Measurements from ENCODE around the gene PPBP. TPM values are rescaled to one million over a fixed set of nuclear protein-coding genes. Genes with fewer than 3 reads are reported as not detected.

The PPBP gene, protein sequence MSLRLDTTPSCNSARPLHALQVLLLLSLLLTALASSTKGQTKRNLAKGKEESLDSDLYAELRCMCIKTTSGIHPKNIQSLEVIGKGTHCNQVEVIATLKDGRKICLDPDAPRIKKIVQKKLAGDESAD
- not detected for total RNA-seq

DNA sequence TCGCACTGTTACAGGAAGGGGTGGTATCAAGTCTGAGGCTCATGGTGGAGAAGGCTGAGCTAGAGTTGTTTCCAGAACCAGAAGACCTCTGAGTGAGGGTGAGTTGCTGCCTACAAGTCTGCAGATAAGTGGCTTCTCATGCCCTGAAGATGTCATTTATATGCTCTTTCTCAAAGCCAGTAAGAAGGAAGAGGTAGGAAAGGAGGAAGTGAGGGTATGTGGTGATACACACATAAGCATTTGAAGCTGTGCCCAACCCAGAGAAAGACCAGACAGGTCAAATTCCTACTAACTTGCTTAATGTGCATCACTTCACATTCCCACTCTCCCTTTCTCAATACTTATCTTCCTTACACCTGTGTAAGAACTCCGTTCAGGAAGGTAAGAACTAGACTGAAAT, at the start of gene PPBP:
TSS of gene PPBP (minus strand) at position 130 of the 400 bp plus-strand sequence. CDS start at position 43, 87 bp downstream.
- TF ChIP-seq POLR2A (IDR thresholded peaks at IDR 0.05) (no peak), EP300 (IDR thresholded peaks at IDR 0.05; ENCODE audit: low read depth) (no peak), POLR2AphosphoS5 (IDR thresholded peaks at IDR 0.05) (no peak)
- TF ChIP-seq, protein P1, sequence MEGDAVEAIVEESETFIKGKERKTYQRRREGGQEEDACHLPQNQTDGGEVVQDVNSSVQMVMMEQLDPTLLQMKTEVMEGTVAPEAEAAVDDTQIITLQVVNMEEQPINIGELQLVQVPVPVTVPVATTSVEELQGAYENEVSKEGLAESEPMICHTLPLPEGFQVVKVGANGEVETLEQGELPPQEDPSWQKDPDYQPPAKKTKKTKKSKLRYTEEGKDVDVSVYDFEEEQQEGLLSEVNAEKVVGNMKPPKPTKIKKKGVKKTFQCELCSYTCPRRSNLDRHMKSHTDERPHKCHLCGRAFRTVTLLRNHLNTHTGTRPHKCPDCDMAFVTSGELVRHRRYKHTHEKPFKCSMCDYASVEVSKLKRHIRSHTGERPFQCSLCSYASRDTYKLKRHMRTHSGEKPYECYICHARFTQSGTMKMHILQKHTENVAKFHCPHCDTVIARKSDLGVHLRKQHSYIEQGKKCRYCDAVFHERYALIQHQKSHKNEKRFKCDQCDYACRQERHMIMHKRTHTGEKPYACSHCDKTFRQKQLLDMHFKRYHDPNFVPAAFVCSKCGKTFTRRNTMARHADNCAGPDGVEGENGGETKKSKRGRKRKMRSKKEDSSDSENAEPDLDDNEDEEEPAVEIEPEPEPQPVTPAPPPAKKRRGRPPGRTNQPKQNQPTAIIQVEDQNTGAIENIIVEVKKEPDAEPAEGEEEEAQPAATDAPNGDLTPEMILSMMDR (IDR thresholded peaks at IDR 0.05), result no peak
- Histone ChIP-seq H3K4me3 (no peak within 1 kb of the TSS), H3K4me1 (no peaks in the 10 kb centered on the region), H3K36me3 (no peaks in the 10 kb centered on the region), H3K9me3 (no peaks in the 10 kb centered on the region), H3K27me3 (no peaks in the 10 kb centered on the region), H3K27ac (no peak within 1 kb of the TSS)
- 84 to 100% methylated on average over 1 to 2 of the region's 2 CpGs for WGBS, 2 donors (ENCODE audit: low coverage in 1 of 2)
- intact Hi-C loops (cut with DNase I; ENCODE audit: low total_unique reads) (no loop called here), in situ Hi-C loops (cut with MboI; ENCODE audit: low pct_ligation_motif_present in 1 of 4, low pct_unique_long_range_greater_than_20kb in 1 of 4, low sequenced_read_pairs in 3 of 4) (no loop called here)
- no peak for DNase-seq

GRCh38 chr4:74037076-74037955, 49.3 kb upstream of the PPBP start:
- in situ Hi-C loops (cut with MboI; ENCODE audit: low pct_ligation_motif_present in 1 of 4, low pct_unique_long_range_greater_than_20kb in 1 of 4, low sequenced_read_pairs in 3 of 4), result no loop called here
- Histone ChIP-seq H3K4me1 (peaks cover 0 to 36% (median 5%) of the 10 kb centered on the region in 4 donors), H3K27me3 (no peaks in the 10 kb centered on the region), H3K9me3 (no peaks in the 10 kb centered on the region), H3K27ac (peak overlapping the region in 3 of 4 donors; percentile 80 to 84 (median 80)), H3K36me3 (no peaks in the 10 kb centered on the region), H3K4me3 (peak overlapping the region in 3 of 4 donors; percentile 65 to 72 (median 66))
- WGBS, 2 donors (ENCODE audit: low coverage in 1 of 2), result 33 to 39% methylated on average over 2 to 4 of the region's 4 CpGs
- DNase-seq, result no peak
- intact Hi-C loops (cut with DNase I; ENCODE audit: low total_unique reads), result no loop called here
- TF ChIP-seq, protein P1 (IDR thresholded peaks at IDR 0.05), result no peak
- TF ChIP-seq POLR2A (IDR thresholded peaks at IDR 0.05) (no peak), POLR2AphosphoS5 (IDR thresholded peaks at IDR 0.05) (no peak), EP300 (IDR thresholded peaks at IDR 0.05; ENCODE audit: low read depth) (no peak)

GRCh38 chr4:74033739-74034138, 45.7 kb upstream of the PPBP start:
- DNase-seq, result no peak
- in situ Hi-C loops (cut with MboI; ENCODE audit: low pct_ligation_motif_present in 1 of 4, low pct_unique_long_range_greater_than_20kb in 1 of 4, low sequenced_read_pairs in 3 of 4) (no loop called here), intact Hi-C loops (cut with DNase I; ENCODE audit: low total_unique reads) (no loop called here)
- TF ChIP-seq POLR2AphosphoS5 (IDR thresholded peaks at IDR 0.05) (no peak), POLR2A (IDR thresholded peaks at IDR 0.05) (no peak), EP300 (IDR thresholded peaks at IDR 0.05; ENCODE audit: low read depth) (no peak)
- TF ChIP-seq, protein P1 (IDR thresholded peaks at IDR 0.05), result no peak
- Histone ChIP-seq H3K27ac (no peak overlapping the region), H3K4me3 (no peak overlapping the region), H3K36me3 (no peaks in the 10 kb centered on the region), H3K27me3 (no peaks in the 10 kb centered on the region), H3K9me3 (no peaks in the 10 kb centered on the region), H3K4me1 (peaks cover 0 to 50% (median 14%) of the 10 kb centered on the region in 4 donors)

- H3K27me3 ChIP-seq, result no peaks in the 10 kb centered on the region
- no peaks in the 10 kb centered on the region for H3K36me3 ChIP-seq
- H3K4me1 ChIP-seq, result peaks cover 0 to 40% (median 11%) of the 10 kb centered on the region in 4 donors
- TF ChIP-seq, protein P1 (IDR thresholded peaks at IDR 0.05), result no peak
- no peak for TF ChIP-seq POLR2A (IDR thresholded peaks at IDR 0.05)
- TF ChIP-seq POLR2AphosphoS5 (IDR thresholded peaks at IDR 0.05), result no peak
- TF ChIP-seq EP300 (IDR thresholded peaks at IDR 0.05; ENCODE audit: low read depth), result no peak
- H3K9me3 ChIP-seq, result no peaks in the 10 kb centered on the region
- peak overlapping the region; percentile 20 to 38 (median 30) for H3K27ac ChIP-seq
- H3K4me3 ChIP-seq, result no peak overlapping the region
- DNase-seq, result no peak
- in situ Hi-C loops (cut with MboI; ENCODE audit: low pct_ligation_motif_present in 1 of 4, low pct_unique_long_range_greater_than_20kb in 1 of 4, low sequenced_read_pairs in 3 of 4), result no loop called here
- intact Hi-C loops (cut with DNase I; ENCODE audit: low total_unique reads), result no loop called here
Observed at GRCh38 chr4:74032064-74032463, 44.1 kb upstream of the PPBP start.

Measured in transverse colon (tissue), 4 donors.